Jurkat, Clone E6-1 (cell line): Measurements from ENCODE around the gene TACSTD2.
A peak's percentile ranks its signal among the peaks of the same experiment; 100 is the strongest.
"Not testable (repeated sequence)": the region's sequence is repeated elsewhere in the genome, so short reads cannot be mapped to it uniquely, and the experiment has no call there.

Experiments
- DNase-seq: peaks from one replicate; pipeline ENCODE4 v3.0.0-alpha.2; 2011; ENCODE audit warnings: low read depth, low spot score
- H3K4me3 ChIP-seq: 2 replicates; pipeline ENCODE4 v1.5.1; 2011; ENCODE audit warnings: mild to moderate bottlenecking, low read length, control low read depth, moderate library complexity

Gene TACSTD2

GRCh38 chr1:58571616-58572015, 5.4 kb downstream of the TACSTD2 start:
- no peak for DNase-seq

DNA sequence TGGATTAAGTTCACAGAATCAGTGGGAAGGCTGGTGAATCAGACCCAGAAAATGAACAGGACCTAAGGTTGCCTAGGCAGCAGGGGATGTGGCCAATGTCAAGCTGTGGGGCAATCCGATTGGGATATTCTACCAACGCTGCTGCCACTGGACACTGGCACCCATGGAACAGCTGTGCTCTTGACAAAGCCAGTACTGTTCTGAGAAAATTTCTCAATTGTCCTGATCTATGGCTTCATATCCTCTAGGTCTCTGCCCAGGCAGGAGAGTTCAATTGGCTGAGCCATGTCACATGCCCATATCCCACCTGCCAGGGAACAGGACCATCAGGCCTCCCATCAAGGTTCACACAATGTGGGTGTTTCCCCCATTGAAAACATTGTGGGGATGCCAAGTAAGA, 6.2 kb downstream of the TACSTD2 start:
- no peak overlapping the region for H3K4me3 ChIP-seq
- no peak for DNase-seq

More at GRCh38 chr1:58571616-58572015, 5.4 kb downstream of the TACSTD2 start:
- no peak overlapping the region for H3K4me3 ChIP-seq

DNA sequence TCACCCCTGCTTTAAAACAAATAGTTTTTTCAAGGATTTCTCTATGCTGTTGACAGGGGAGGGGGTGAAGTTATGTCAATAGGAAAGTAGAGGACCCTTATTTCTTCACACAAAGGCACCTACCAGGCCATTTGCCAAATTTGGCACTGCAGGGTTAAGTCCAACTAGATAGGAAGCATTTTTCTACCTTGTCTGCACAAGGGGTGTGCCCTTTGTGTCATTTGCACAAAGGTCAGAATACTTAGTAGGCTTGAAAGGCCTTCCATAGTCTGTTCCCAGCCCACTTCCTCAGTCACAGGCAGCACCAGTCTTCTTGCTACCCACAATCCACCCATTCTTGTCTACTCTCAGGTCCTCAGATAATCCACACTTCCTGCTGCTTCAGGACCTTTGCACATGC, 7.0 kb downstream of the TACSTD2 start:
- H3K4me3 ChIP-seq, result no peak overlapping the region
- DNase-seq, result peak; percentile 11

GRCh38 chr1:58568911-58569310, 8.1 kb downstream of the TACSTD2 start:
- DNase-seq, result no peak
- no peak overlapping the region for H3K4me3 ChIP-seq

DNA sequence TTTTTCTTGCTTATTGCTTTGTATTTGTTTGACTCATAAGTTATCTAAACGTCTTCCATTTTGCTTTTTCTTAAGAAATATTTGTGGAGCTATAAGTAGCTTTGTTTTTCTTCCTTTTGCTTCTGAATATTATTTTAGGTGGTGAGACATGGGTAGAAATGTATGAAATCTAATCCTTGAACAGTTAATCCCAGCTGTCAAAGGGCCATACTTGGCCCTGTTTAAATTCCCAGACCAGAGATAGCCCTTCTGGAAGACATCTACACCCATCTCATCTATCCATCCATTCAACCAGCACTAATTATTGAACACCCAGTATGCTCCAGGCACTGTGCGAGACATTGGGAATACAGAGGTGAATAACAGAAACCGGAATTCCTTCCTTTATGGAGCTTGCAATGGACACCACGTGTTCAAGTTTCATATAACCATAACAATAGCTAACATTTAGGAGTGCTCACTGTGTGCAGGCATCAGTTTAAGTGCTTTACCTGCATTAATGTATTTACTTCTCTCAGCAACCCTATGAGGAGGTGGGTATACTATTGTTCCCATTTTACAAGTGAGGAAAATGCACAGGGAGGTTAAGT, 8.7 kb downstream of the TACSTD2 start:
- H3K4me3 ChIP-seq, result no peak overlapping the region
- no peak for DNase-seq

DNA sequence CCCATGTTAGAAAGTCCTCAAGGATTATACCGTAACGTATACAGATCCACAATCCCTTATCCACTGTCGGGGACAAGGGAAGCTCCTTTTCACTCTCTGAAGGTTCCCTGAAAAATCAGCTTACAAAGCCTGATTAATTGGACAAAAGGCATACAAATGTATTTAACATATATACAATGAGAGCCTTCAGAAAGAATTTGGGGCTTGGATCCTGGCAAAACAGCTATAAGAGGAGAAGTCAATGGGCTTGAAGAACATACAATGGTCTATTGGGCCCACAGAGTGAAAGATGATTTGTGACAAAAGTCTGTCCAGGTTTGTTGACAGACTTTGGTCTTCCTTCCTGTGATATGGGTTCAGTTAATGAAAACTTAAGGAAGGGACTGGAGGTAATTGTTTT, 10.7 kb downstream of the TACSTD2 start:
- no peak overlapping the region for H3K4me3 ChIP-seq
- DNase-seq, result no peak

GRCh38 chr1:58563715-58564114, 13.3 kb downstream of the TACSTD2 start:
- DNase-seq, H3K4me3 ChIP-seq: not testable (repeated sequence)

DNA sequence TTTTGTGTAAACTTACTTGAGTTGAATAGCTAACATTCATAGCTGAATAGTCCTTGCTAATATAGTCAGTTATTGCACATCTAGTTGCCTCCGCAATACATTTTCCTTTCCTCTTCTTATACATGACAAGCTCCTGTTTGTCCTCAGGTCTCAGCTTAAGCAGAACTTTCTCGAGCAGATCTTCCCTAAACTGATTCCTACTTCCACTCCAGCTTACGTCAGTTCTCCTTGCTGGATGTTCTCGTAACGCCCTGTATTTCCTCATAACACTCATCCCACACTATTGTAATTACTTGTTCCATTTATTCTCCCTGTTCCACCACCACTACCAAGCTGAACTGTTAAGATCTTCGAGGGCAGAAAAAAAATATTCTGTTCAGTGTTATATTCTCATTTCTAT, 15.4 kb downstream of the TACSTD2 start:
- no peak overlapping the region for H3K4me3 ChIP-seq
- no peak for DNase-seq

- DNase-seq, result no peak
- no peak overlapping the region for H3K4me3 ChIP-seq
Measured at GRCh38 chr1:58555393-58555792, 21.7 kb downstream of the TACSTD2 start.

DNA sequence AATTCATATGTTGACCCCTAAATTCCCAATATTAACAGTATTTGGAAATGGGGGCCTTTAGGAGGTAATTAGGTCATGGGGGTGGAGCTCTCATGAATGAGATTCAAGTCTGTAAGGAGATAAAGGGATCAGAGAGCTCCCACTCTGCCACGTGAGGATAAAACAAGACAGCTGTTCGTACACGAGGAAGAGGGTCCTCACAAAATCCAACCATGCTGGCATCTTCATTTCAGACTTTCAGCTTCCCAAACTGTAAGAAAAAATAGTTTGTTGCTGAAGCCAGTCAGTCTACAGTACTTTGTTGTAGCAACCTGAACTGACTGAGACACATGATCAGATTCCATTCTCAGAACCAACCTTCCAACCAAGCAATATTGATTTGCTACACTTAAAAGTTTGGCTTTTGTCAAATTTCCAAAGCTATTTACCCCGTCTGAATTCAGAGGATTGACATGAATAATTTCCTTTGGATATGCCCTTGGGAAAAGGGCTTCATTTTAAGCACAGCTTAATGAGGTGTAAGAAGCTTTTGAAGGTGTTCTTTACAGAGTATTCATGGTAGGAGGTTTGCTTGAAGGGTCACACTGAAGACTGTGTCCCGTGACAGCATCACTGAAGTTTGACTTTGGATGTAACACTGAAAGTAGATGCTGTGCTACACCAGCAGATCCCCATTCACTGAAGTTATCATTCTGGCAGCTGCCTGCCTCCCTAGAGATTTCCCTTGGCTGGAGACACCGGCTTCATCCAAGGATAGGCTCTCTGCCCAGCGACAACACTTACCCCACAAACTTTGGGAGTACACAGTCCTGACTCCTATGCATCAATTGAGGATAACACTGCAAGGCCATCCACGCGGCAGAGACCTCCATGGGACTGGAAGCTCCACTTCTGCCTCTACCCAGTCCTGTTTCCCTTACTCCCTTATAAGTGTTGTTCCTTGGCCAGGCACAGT, 25.6 kb downstream of the TACSTD2 start:
- no peak for DNase-seq
- H3K4me3 ChIP-seq, result no peak overlapping the region

- H3K4me3 ChIP-seq, result not testable (repeated sequence)
Measured at GRCh38 chr1:58549291-58549690, 27.8 kb downstream of the TACSTD2 start.

DNA sequence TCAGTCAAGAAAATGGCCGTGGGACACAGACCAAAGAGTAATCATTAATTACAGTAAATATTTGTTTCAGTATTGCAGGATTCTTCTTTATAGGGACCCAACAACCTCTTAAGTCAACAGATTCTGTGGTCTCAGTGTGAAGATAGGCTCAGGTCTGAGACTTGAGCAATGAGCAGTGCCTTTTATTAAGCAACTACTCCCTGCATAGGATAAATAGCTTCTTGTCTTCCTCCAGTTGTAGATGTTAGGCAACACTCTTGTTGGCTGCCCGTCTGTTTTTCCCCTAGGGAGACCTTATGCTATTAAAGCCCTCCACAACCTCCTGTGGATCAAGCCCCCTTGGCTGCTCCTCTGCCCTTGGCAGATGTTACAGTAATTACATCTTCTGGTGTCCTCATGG, 28.7 kb downstream of the TACSTD2 start:
- no peak for DNase-seq
- no peak overlapping the region for H3K4me3 ChIP-seq

More at GRCh38 chr1:58549291-58549690, 27.8 kb downstream of the TACSTD2 start:
- not testable (repeated sequence) for DNase-seq

- peak; percentile 92 for DNase-seq
- H3K4me3 ChIP-seq, result peak within 1 kb of the TSS; percentile 71
Measured at GRCh38 chr1:58546520-58547308, 30.3 kb downstream of the TACSTD2 start, which contains the start of gene OMA1. Gene OMA1, minus strand, starts transcription at chr1:58546726. Its CDS starts 7,432 bp downstream, at chr1:58539294.

DNA sequence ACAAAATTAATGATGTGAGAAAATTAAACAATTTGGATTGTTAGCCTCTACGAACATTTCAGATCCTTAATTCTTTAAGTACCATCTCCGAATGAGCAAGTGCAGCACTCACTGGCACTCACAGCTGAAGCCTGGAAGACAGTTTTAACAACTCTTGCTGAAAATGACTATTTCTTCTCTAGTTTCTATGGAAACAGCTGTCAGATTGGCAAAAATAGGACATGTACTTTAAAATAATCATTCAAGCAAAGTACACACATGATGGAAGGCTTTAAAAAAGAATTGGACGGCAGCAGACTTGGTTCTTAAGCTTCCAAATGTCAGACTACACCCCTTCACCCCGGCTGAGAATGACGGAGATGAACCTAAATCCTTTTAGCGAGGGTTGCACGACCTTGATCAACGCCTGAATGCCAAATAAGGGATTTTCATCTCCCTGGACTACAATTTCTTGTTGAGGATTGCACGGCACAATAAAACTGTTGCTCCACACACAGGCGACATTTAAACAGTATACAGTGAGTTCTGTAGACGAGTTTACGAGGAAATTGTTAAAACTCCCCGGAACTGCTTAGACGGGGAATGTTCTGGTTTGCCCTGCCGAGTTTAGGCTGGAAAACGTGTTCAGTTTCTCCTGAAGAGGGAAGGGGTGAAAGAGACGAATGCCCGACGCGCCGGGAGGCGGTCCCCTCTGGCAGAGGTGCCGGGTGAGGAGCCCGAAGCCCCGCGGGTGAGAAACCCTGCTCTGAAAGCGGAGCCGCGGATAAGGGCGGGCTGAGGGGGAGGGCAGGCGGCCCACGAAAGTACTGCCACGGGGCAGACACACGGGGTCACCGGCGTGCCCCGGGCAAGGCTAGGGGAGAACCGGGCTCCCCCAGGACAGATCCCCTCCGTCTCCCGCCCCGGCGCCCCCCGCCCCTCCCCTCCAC, 31.2 kb downstream of the TACSTD2 start:
- peak; percentile 60 for DNase-seq
- peak overlapping the region; percentile 71 for H3K4me3 ChIP-seq

GRCh38 chr1:58543260-58543659, 33.8 kb downstream of the TACSTD2 start:
- H3K4me3 ChIP-seq, result no peak overlapping the region
- no peak for DNase-seq

- no peak overlapping the region for H3K4me3 ChIP-seq
- DNase-seq, result no peak
Measured at GRCh38 chr1:58539553-58539952, 37.5 kb downstream of the TACSTD2 start.

GRCh38 chr1:58538821-58539220, 38.2 kb downstream of the TACSTD2 start:
- H3K4me3 ChIP-seq, result no peak overlapping the region
- DNase-seq, result no peak

DNA sequence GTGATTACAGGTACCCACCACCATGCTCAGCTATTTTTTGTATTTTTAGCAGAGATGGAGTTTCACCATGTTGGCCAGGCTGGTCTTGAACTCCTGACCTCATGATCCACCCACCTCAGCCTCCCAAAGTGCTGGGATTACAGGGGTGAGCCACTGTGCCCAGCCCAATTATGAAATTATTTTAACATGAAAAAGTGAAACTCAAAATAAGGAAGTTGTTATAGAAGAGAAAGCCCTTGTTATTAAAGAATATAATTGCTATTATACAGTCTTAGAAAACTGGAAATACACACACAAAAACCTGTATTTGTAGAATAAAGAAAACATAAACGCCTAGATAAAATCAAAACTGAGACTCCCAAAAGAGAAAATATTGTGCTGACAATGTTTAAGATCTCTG, 45.2 kb downstream of the TACSTD2 start:
- not testable (repeated sequence) for DNase-seq, H3K4me3 ChIP-seq

GRCh38 chr1:58529284-58529683, 47.8 kb downstream of the TACSTD2 start:
- H3K4me3 ChIP-seq, result no peak overlapping the region
- DNase-seq, result no peak
